Measurements from ENCODE around the gene MYT1. TPM values are rescaled to one million over a fixed set of nuclear protein-coding genes. Genes with fewer than 3 reads are reported as not detected.

MYT1 gene
- total RNA-seq, 4 donors from 2014 or later: 0.21 TPM; not detected in 3

- Histone ChIP-seq H3K27ac (no peak overlapping the region), H3K36me3 (no peaks in the 10 kb centered on the region), H3K9me3 (no peaks in the 10 kb centered on the region), H3K27me3 (no peaks in the 10 kb centered on the region), H3K4me3 (no peak overlapping the region), H3K4me1 (peaks cover 0 to 3% of the 10 kb centered on the region in 2 donors)
- intact Hi-C loops (cut with DNase I; ENCODE audit: low total_unique reads): no loop called here
- no peak for DNase-seq
- TF ChIP-seq POLR2A (IDR thresholded peaks at IDR 0.05): no peak
- no peak for TF ChIP-seq CTCF (IDR thresholded peaks at IDR 0.05)
Measured at GRCh38 chr20:64266988-64267387, 102.7 kb downstream of the MYT1 start.

GRCh38 chr20:64268174-64268573 is 103.9 kb downstream of the MYT1 start:
- Histone ChIP-seq H3K4me1 (peaks cover 0 to 3% of the 10 kb centered on the region in 2 donors), H3K9me3 (no peaks in the 10 kb centered on the region), H3K36me3 (no peaks in the 10 kb centered on the region), H3K4me3 (no peak overlapping the region), H3K27me3 (no peaks in the 10 kb centered on the region), H3K27ac (no peak overlapping the region)
- intact Hi-C loops (cut with DNase I; ENCODE audit: low total_unique reads): no loop called here
- TF ChIP-seq POLR2A (IDR thresholded peaks at IDR 0.05) (no peak), CTCF (IDR thresholded peaks at IDR 0.05) (no peak)
- DNase-seq: no peak

GRCh38 chr20:64269604-64270411 is 105.6 kb downstream of the MYT1 start:
- DNase-seq: no peak
- intact Hi-C loops (cut with DNase I; ENCODE audit: low total_unique reads): no loop called here
- no peak for TF ChIP-seq CTCF (IDR thresholded peaks at IDR 0.05)
- TF ChIP-seq POLR2A (IDR thresholded peaks at IDR 0.05): no peak
- peaks cover 0 to 3% of the 10 kb centered on the region in 2 donors for H3K4me1 ChIP-seq
- H3K27ac ChIP-seq: no peak overlapping the region
- H3K9me3 ChIP-seq: no peaks in the 10 kb centered on the region
- H3K36me3 ChIP-seq: no peaks in the 10 kb centered on the region
- no peaks in the 10 kb centered on the region for H3K27me3 ChIP-seq
- no peak overlapping the region for H3K4me3 ChIP-seq

GRCh38 chr20:64271636-64272035 is 107.4 kb downstream of the MYT1 start:
- Histone ChIP-seq H3K4me3 (no peak overlapping the region), H3K9me3 (no peaks in the 10 kb centered on the region), H3K36me3 (no peaks in the 10 kb centered on the region), H3K4me1 (no peaks in the 10 kb centered on the region), H3K27ac (no peak overlapping the region), H3K27me3 (no peaks in the 10 kb centered on the region)
- intact Hi-C loops (cut with DNase I; ENCODE audit: low total_unique reads): no loop called here
- no peak for DNase-seq
- TF ChIP-seq POLR2A (IDR thresholded peaks at IDR 0.05) (no peak), CTCF (IDR thresholded peaks at IDR 0.05) (no peak)

GRCh38 chr20:64273109-64273508 is 108.9 kb downstream of the MYT1 start:
- no peaks in the 10 kb centered on the region for H3K36me3 ChIP-seq
- H3K27ac ChIP-seq: no peak overlapping the region
- no peak for DNase-seq
- H3K27me3 ChIP-seq: no peaks in the 10 kb centered on the region
- H3K9me3 ChIP-seq: no peaks in the 10 kb centered on the region
- H3K4me1 ChIP-seq: no peaks in the 10 kb centered on the region
- no peak for TF ChIP-seq POLR2A (IDR thresholded peaks at IDR 0.05)
- no peak for TF ChIP-seq CTCF (IDR thresholded peaks at IDR 0.05)
- intact Hi-C loops (cut with DNase I; ENCODE audit: low total_unique reads): no loop called here
- no peak overlapping the region for H3K4me3 ChIP-seq

All from uterus (tissue), 4 donors.